Loucy (cell line): Measurements from ENCODE around the gene PDHA1.

ENCODE experiments used
- CTCF ChIP-seq: fragments of 200-600 bp; sonication (generic); conservative IDR thresholded peaks from 2 replicates; pipeline ENCODE4 v1.5.1; 2014; ENCODE audit warnings: mild to moderate bottlenecking, antibody characterized with exemption, low read length
- EZH2phosphoT487 ChIP-seq: fragments of 200-600 bp; IDR thresholded peaks from 2 replicates; pipeline ENCODE4 v1.6.1; 2018; ENCODE audit warnings: antibody characterized with exemption, mild to moderate bottlenecking, moderate library complexity, borderline replicate concordance

GRCh38 chrX:19342331-19342906 lies 1.3 kb upstream of the PDHA1 start:
- no peak for TF ChIP-seq CTCF
- TF ChIP-seq EZH2phosphoT487, result no peak
